RCC 7860 (cell line): ENCODE data around the gene GJB1.
"Not testable (repeated sequence)": the region's sequence is repeated elsewhere in the genome, so short reads cannot be mapped to it uniquely, and the experiment has no call there.

Experiments
- DNase-seq: peaks from one replicate; pipeline ENCODE4 v3.0.0-alpha.2; 2015; ENCODE audit warnings: low spot score
- FAIRE-seq: peaks from 2 replicates; lab custom pipeline; 2012; peaks lifted over from hg19 to GRCh38; lab: Jason Lieb, UNC

Gene GJB1

GRCh38 chrX:71253253-71254091 lies 30.4 kb downstream of the GJB1 start:
- FAIRE-seq (no peak), DNase-seq (peak; percentile 15)

GRCh38 chrX:71254092-71254963 lies 31.3 kb downstream of the GJB1 start, which contains the start of gene ZMYM3:
Gene ZMYM3, minus strand, starts transcription at chrX:71254140. Its CDS starts 885 bp downstream, at chrX:71253255.
- DNase-seq (peak; percentile 63), FAIRE-seq (no peak)

GRCh38 chrX:71256051-71256450 lies 33.0 kb downstream of the GJB1 start:
- DNase-seq (no peak), FAIRE-seq (no peak)

- DNase-seq (no peak), FAIRE-seq (no peak)
These were observed 33.8 kb downstream of the GJB1 start for GRCh38 chrX:71256856-71257255.

- FAIRE-seq, DNase-seq: not testable (repeated sequence)
These were observed 45.6 kb downstream of the GJB1 start for GRCh38 chrX:71268624-71269023.

- DNase-seq (no peak), FAIRE-seq (no peak)
These were observed 46.9 kb downstream of the GJB1 start for GRCh38 chrX:71269801-71270395.

GRCh38 chrX:71272313-71272712 lies 49.3 kb downstream of the GJB1 start:
- not testable (repeated sequence) for DNase-seq, FAIRE-seq
